Keratinocyte (primary cell): ENCODE measurements around the gene NPAS3. TPM values are rescaled to one million over a fixed set of nuclear protein-coding genes. Genes with fewer than 3 reads are reported as not detected.

Experiments used
- DNase-seq: peaks from one replicate; pipeline ENCODE4 v3.0.0-alpha.2; 2011; ENCODE audit warnings: low read depth, missing footprints, low spot score
- FAIRE-seq: peaks from 2 replicates; lab custom pipeline; 2011; peaks lifted over from hg19 to GRCh38; lab: Jason Lieb, UNC
- H2AFZ ChIP-seq: 2 replicates; pipeline ENCODE4 v1.6.0; 2012; ENCODE audit warnings: low read length, control low read depth, inconsistent platforms; ENCODE audit not compliant: control insufficient read depth
- H3K27ac ChIP-seq: 2 replicates; pipeline ENCODE4 v1.5.1; 2011; ENCODE audit warnings: low read length; ENCODE audit not compliant: control insufficient read depth, insufficient read depth
- H3K27me3 ChIP-seq: 3 replicates; pipeline ENCODE4 v1.6.0; 2011; ENCODE audit warnings: low read length; ENCODE audit not compliant: control insufficient read depth, insufficient read depth; ENCODE audit errors: extremely low read depth
- H3K36me3 ChIP-seq, 2 experiments: 2 replicates in 1 of 2; 3 replicates in 1 of 2; pipeline ENCODE4 v1.5.1; 2011; ENCODE audit warnings: low read length in 2 of 2, mild to moderate bottlenecking in 1 of 2; ENCODE audit not compliant: control insufficient read depth in 2 of 2, insufficient read depth in 2 of 2; ENCODE audit errors: extremely low read depth in 1 of 2
- H3K4me1 ChIP-seq: 3 replicates; pipeline ENCODE4 v1.5.1; 2011; ENCODE audit warnings: low read length; ENCODE audit not compliant: control insufficient read depth, insufficient read depth; ENCODE audit errors: extremely low read depth
- H3K4me2 ChIP-seq: 3 replicates; pipeline ENCODE4 v1.6.0; 2011; ENCODE audit warnings: low read depth, low read length; ENCODE audit not compliant: control insufficient read depth, insufficient read depth; ENCODE audit errors: extremely low read depth
- H3K4me3 ChIP-seq, 3 experiments: fragments of 200-600 bp in 1 of 3; sonication (generic) in 1 of 3; 2 replicates in 2 of 3; 3 replicates in 1 of 3; pipeline ENCODE4 v1.5.1; 2011 to 2016; ENCODE audit warnings: low read length in 3 of 3, mild to moderate bottlenecking in 3 of 3, control low read depth in 2 of 3, inconsistent platforms in 1 of 3, low read depth in 1 of 3, mixed read lengths in 1 of 3, mixed run types in 1 of 3, moderate library complexity in 1 of 3; ENCODE audit not compliant: control insufficient read depth in 2 of 3, insufficient read depth in 2 of 3; ENCODE audit errors: extremely low read depth in 1 of 3
- H3K79me2 ChIP-seq: 2 replicates; pipeline ENCODE4 v1.6.0; 2012; ENCODE audit warnings: low read length; ENCODE audit not compliant: control insufficient read depth, insufficient read depth
- H3K9ac ChIP-seq: 3 replicates; pipeline ENCODE4 v1.6.0; 2011; ENCODE audit warnings: low read length; ENCODE audit not compliant: control insufficient read depth, insufficient read depth; ENCODE audit errors: extremely low read depth
- H3K9me1 ChIP-seq: 3 replicates; pipeline ENCODE4 v1.6.0; 2011; ENCODE audit warnings: low read length; ENCODE audit not compliant: control insufficient read depth, insufficient read depth; ENCODE audit errors: extremely low read depth
- H3K9me3 ChIP-seq: 2 replicates; pipeline ENCODE4 v1.5.1; 2012; ENCODE audit warnings: low read depth, low read length; ENCODE audit not compliant: control insufficient read depth
- H4K20me1 ChIP-seq: 3 replicates; pipeline ENCODE4 v1.6.0; 2011; ENCODE audit warnings: low read length; ENCODE audit not compliant: control insufficient read depth, insufficient read depth; ENCODE audit errors: extremely low read depth
- EZH2 ChIP-seq: IDR thresholded peaks from one replicate; pipeline ENCODE4 v1.6.1; 2012; ENCODE audit warnings: inconsistent platforms, mild to moderate bottlenecking, low read length, moderate library complexity
- dilution Hi-C: fragments of 300-500 bp; cut with MboI; formaldehyde crosslinking; loops from one replicate; pipeline ENCODE4 v1.7.0; 2020; ENCODE audit warnings: low sequenced_read_pairs; ENCODE audit not compliant: extremely low pct_ligation_motif_present
- polyA plus RNA-seq, 5 experiments: library from polyadenylated mRNA; depleted of rRNA in 3 of 5; stranded (reverse) in 3 of 5; stranded (forward) in 1 of 5; unstranded in 1 of 5; fragments of >200 nt; gene quantifications; 1 replicate in 1 of 5; 2 replicates in 3 of 5; 3 replicates in 1 of 5; pipeline versions ENCODE4 v1.2.1 to v1.2.3, GENCODE V29; 2011 to 2012; ENCODE audit warnings: missing spikeins in 2 of 5, low read depth in 1 of 5, low replicate concordance in 1 of 5
- TF ChIP-seq, protein P1 (sequence below), 3 experiments: IDR thresholded peaks in 1 of 3; conservative IDR thresholded peaks in 1 of 3; optimal IDR thresholded peaks in 1 of 3; 2 replicates in 2 of 3; 3 replicates in 1 of 3; pipeline versions ENCODE3 to v1.5.1; 2011; ENCODE audit warnings: low read length in 3 of 3, mild to moderate bottlenecking in 3 of 3, moderate library complexity in 2 of 3, control low read depth in 1 of 3, inconsistent platforms in 1 of 3; ENCODE audit not compliant: insufficient read depth in 2 of 3; ENCODE audit errors: extremely low read depth in 1 of 3

NPAS3 gene
- polyA plus RNA-seq, 1 donor (not counting 4 experiments of a cell fraction or from before 2014, with no cell fraction given) = 0.07 TPM

DNA sequence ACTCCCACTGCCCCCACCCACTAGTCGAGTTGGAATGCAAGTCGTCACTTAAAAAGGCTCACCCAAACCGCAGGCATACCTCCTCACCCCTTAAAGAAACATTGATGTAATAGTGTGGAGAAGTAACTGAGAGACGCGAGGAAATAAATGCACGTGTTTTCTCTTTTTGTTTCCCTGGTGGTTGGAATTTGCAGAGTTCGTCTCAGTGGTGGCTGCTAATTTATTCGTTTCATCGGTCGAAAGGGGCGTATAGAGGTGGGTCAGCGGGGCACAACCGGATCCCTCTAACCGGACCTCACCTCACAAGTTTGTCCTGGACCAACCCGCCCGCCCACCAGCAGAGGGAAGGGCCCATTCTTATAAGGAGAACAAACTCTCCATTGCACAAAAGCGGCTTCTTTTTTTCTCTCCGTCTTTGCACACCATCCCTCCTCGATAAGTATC is 5.0 kb upstream of the NPAS3 start:
- Histone ChIP-seq H3K27me3 (peaks cover 70% of the 10 kb centered on the region), H3K4me3 (peak overlapping the region in 1 of 3 experiments; percentile 26), H3K9me1 (no peaks in the 10 kb centered on the region), H3K9ac (no peak overlapping the region), H3K4me1 (no peaks in the 10 kb centered on the region), H2AFZ (no peak overlapping the region), H3K79me2 (no peaks in the 10 kb centered on the region), H3K9me3 (no peaks in the 10 kb centered on the region), H3K36me3 (no peaks in the 10 kb centered on the region), H3K27ac (no peak overlapping the region), H4K20me1 (no peaks in the 10 kb centered on the region), H3K4me2 (peak overlapping the region; percentile 56)
- DNase-seq (no peak), FAIRE-seq (no peak)
- no peak for TF ChIP-seq EZH2
- TF ChIP-seq, protein P1, sequence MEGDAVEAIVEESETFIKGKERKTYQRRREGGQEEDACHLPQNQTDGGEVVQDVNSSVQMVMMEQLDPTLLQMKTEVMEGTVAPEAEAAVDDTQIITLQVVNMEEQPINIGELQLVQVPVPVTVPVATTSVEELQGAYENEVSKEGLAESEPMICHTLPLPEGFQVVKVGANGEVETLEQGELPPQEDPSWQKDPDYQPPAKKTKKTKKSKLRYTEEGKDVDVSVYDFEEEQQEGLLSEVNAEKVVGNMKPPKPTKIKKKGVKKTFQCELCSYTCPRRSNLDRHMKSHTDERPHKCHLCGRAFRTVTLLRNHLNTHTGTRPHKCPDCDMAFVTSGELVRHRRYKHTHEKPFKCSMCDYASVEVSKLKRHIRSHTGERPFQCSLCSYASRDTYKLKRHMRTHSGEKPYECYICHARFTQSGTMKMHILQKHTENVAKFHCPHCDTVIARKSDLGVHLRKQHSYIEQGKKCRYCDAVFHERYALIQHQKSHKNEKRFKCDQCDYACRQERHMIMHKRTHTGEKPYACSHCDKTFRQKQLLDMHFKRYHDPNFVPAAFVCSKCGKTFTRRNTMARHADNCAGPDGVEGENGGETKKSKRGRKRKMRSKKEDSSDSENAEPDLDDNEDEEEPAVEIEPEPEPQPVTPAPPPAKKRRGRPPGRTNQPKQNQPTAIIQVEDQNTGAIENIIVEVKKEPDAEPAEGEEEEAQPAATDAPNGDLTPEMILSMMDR (optimal IDR thresholded peaks at IDR 0.05 in 1 of 3, IDR thresholded peaks at IDR 0.05 in 1 of 3, conservative IDR thresholded peaks at IDR 0.05 in 1 of 3; ENCODE audit: extremely low read depth in 1 of 3, insufficient read depth in 2 of 3, low read length in 3 of 3) = no peak
- dilution Hi-C loops = no loop called here

DNA sequence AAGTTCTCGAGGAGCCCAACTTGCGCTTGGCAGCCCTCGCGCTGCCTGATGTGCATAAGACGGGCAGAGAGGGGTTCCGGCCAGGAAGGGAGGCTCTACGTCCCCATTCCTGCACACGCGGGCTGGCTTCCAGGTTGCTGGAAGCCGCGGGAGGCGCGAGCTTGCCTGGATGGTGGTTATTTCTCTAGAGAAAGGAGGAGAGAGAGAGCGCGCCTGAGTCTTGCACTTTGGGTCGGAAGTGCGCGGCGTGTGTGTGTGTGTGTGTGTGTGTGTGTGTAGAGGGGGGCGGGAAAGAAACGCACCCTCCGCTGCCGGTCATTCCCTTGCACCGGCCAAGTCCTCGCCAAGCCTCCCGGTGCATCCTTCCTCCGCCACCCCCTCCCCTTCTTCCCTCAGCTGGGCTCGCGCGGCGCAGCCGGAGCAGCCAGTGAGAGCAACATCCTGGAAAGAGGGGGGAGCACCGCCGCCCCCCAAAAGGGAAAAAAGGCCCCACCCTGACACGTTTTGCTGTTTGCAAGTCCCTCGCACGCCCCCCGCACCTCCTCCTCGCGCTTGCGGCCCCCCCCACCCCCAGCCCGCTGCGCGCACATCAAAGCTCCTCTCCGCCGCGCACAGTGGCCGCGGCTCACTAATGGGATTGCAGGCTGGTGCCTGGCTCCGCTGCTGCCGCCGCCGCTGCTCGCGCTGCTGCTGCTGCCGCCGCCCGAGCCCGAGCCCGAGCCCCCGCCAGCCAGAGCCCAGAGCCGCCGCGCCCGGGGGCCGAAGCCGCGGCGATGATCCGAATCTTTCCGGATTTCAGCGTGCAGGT is 4.4 kb upstream of the NPAS3 start:
- peak overlapping the region; percentile 56 for H3K4me2 ChIP-seq
- TF ChIP-seq EZH2 = peak; percentile 98
- TF ChIP-seq, protein P1 (optimal IDR thresholded peaks at IDR 0.05 in 1 of 3, IDR thresholded peaks at IDR 0.05 in 1 of 3, conservative IDR thresholded peaks at IDR 0.05 in 1 of 3; ENCODE audit: extremely low read depth in 1 of 3, insufficient read depth in 2 of 3, low read length in 3 of 3) = no peak
- dilution Hi-C loops = no loop called here
- H3K27ac ChIP-seq = no peak overlapping the region
- H3K9ac ChIP-seq = no peak overlapping the region
- no peaks in the 10 kb centered on the region for H3K4me1 ChIP-seq
- H2AFZ ChIP-seq = no peak overlapping the region
- peak overlapping the region in 1 of 3 experiments; percentile 26 for H3K4me3 ChIP-seq
- H3K27me3 ChIP-seq = peaks cover 70% of the 10 kb centered on the region
- no peaks in the 10 kb centered on the region for H3K79me2 ChIP-seq
- H3K9me1 ChIP-seq = no peaks in the 10 kb centered on the region
- H3K36me3 ChIP-seq = no peaks in the 10 kb centered on the region
- H4K20me1 ChIP-seq = no peaks in the 10 kb centered on the region
- no peak for DNase-seq
- FAIRE-seq = no peak
- no peaks in the 10 kb centered on the region for H3K9me3 ChIP-seq
